Measurements from ENCODE around the gene DTWD2.
"Not testable (repeated sequence)": the region's sequence is repeated elsewhere in the genome, so short reads cannot be mapped to it uniquely, and the experiment has no call there.

Gene DTWD2

GRCh38 chr5:118996098-118996497 lies 7.8 kb upstream of the DTWD2 start:
- DNase-seq (ENCODE audit: low read depth): no peak

GRCh38 chr5:118994595-118994994 lies 6.2 kb upstream of the DTWD2 start:
- no peak for DNase-seq (ENCODE audit: low read depth)

GRCh38 chr5:118993118-118993517 lies 4.8 kb upstream of the DTWD2 start:
- not testable (repeated sequence) for DNase-seq (ENCODE audit: low read depth)

GRCh38 chr5:118992055-118992454 lies 3.7 kb upstream of the DTWD2 start:
- not testable (repeated sequence) for DNase-seq (ENCODE audit: low read depth)

- no peak for DNase-seq (ENCODE audit: low read depth)
These were observed 2.2 kb upstream of the DTWD2 start for GRCh38 chr5:118990582-118990981.

GRCh38 chr5:118989816-118990215 lies 1.5 kb upstream of the DTWD2 start:
- DNase-seq (ENCODE audit: low read depth): no peak

- no peak for DNase-seq (ENCODE audit: low read depth)
These were observed 476 bp upstream of the DTWD2 start for GRCh38 chr5:118988866-118989180.

GRCh38 chr5:118984602-118985001 lies 3.7 kb downstream of the DTWD2 start:
- no peak for DNase-seq (ENCODE audit: low read depth)

- no peak for DNase-seq (ENCODE audit: low read depth)
These were observed 6.6 kb downstream of the DTWD2 start for GRCh38 chr5:118981783-118982182.

DNA sequence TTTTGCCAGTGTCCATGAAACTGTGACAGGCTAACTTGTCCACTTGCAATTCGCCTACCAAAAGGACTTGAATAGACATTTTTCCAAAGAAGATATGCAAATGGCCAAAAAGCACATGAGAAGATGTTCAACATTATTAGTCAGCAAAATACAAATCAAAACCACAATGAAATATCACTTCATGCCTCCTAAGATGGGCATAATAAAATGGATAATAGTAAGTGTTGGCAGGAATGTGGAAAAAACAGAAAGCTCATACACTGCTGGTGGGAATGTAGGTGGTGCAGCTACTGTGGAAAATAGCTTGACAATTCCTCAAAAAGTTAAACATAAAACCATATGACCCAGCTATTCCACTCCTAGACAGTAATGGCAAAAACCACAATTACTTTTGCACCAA lies 7.9 kb downstream of the DTWD2 start:
- no peak for DNase-seq (ENCODE audit: low read depth)

GRCh38 chr5:118980017-118980416 lies 8.3 kb downstream of the DTWD2 start:
- DNase-seq (ENCODE audit: low read depth): no peak

DNA sequence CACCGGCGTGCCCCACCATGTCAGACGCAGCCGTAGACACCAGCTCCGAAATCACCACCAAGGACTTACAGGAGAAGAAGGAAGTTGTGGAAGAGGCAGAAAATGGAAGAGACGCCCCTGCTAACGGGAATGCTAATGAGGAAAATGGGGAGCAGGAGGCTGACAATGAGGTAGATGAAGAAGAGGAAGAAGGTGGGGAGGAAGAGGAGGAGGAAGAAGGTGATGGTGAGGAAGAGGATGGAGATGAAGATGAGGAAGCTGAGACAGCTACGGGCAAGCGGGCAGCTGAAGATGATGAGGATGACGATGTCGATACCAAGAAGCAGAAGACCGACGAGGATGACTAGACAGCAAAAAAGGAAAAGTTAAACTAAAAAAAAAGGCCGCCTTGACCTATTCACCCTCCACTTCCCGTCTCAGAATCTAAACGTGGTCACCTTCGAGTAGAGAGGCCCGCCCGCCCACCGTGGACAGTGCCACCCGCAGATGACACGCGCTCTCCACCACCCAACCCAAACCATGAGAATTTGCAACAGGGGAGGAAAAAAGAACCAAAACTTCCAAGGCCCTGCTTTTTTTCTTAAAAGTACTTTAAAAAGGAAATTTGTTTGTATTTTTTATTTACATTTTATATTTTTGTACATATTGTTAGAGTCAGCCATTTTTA lies 14.4 kb downstream of the DTWD2 start:
- DNase-seq (ENCODE audit: low read depth): not testable (repeated sequence)

GRCh38 chr5:118968925-118969375 lies 19.4 kb downstream of the DTWD2 start:
- no peak for DNase-seq (ENCODE audit: low read depth)

DNA sequence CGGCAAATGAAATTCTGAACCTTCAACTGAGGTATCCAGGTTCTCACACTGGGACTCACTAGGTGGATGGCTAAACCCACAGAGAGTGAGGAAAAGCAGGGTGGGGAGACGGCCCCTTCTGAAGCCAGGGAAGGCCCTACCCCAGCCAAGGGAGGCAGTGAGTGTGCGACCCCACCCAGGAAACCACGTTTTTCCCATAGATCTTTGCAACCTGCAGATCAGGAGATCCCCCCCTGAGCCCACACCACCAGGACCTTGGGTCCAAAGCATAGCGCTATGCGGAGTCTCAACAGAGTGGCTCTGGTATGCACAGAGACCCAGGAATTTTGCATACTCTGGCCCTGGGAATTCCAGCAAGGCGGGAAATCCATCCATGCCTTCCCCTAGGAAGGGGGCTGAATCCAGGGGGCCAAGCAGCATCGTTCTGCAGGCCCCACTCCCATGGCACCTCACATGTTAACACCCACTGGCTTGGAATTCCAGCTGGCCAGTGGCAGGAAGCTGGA lies 19.9 kb downstream of the DTWD2 start:
- no peak for DNase-seq (ENCODE audit: low read depth)

- no peak for DNase-seq (ENCODE audit: low read depth)
These were observed 21.3 kb downstream of the DTWD2 start for GRCh38 chr5:118967059-118967508.

DNA sequence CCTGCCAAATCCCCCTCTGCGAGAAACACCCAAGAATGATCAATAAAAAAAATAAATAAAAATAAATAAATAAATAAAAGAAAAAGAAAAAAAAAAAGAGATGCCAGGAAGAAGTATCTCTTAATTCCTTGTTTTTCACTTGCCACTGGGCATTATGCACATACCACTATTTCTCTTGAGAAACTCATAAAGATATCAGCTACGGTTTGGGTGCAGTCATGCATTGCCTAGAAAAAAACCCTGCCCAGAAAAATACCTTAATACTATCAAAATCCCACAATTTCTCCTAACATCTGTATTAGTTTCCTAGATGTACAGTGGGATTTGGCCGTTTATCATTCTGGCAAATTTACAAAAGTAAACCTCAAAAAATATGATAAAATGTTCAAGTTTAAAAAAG lies 22.5 kb downstream of the DTWD2 start:
- DNase-seq (ENCODE audit: low read depth): no peak

DNA sequence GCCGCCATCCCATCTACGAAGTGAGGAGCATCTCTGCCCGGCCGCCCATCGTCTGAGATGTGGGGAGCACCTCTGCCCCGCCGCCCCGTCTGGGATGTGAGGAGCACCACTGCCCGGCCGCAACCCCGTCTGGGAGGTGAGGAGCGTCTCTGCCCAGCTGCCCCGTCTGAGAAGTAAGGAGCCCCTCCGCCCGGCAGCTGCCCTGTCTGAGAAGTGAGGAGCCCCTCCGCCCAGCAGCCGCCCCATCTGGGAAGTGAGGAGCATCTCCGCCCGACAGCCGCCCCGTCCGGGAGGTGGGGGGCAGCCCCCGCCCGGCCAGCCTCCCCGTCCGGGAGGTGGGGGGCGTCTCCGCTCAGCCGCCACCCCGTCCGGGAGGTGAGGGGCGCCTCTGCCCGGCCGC lies 23.4 kb downstream of the DTWD2 start:
- DNase-seq (ENCODE audit: low read depth): not testable (repeated sequence)

GRCh38 chr5:118964388-118964787 lies 24.0 kb downstream of the DTWD2 start:
- DNase-seq (ENCODE audit: low read depth): not testable (repeated sequence)

DNA sequence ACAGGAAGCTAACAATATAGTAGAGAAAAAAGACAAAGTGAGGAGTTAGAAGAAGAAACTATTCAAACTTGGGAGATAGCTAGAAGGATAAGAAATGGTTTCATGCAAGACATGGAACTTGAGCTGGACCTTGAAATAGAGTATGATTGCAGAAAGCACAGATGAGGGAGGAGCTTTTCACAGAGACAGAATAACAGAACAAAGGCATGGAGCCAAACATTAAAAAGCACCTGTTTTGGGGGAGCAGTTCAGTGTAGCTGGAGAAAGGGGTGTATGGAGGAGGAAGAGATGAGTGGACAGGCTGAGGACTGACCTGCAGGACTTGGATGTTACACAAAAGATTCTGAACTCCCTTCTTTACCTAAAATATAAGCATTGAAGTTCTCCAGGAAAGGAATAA lies 25.2 kb downstream of the DTWD2 start:
- DNase-seq (ENCODE audit: low read depth): no peak

DNA sequence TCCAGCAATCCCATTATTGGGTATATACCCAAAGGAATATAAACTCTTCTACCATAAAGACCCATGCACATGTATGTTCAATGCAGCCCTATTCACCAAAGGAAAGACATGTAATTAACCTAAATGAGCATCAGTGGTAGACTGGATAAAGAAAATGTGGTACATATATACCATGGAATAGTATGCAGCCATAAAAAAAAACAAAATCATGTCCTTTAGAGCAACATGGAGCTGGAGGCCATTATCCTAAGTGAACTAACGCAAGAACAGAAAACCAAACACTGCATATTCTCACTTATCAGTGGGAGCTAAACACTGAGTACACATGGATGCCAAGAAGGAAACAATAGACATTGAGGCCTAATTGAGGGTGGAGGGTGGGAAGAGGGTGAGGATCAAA lies 27.8 kb downstream of the DTWD2 start:
- DNase-seq (ENCODE audit: low read depth): no peak

DNA sequence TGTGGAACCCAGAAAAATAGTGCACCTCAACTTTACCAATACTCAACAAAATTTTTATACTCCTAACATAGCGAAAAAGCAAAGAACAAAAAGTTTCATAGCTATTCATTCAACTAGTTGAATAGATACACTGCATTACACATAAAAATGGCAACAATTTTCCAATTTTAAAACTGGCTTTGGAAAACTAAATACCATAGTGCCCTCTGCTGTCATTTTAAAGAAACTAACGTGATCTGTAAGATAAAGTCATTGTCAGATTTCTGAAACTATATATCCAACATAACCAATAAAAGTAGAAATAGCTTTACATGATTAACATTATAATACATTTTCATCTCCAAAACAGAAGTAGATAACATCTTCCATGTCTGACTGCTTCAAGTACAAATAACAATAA lies 31.6 kb downstream of the DTWD2 start:
- DNase-seq (ENCODE audit: low read depth): no peak

DNA sequence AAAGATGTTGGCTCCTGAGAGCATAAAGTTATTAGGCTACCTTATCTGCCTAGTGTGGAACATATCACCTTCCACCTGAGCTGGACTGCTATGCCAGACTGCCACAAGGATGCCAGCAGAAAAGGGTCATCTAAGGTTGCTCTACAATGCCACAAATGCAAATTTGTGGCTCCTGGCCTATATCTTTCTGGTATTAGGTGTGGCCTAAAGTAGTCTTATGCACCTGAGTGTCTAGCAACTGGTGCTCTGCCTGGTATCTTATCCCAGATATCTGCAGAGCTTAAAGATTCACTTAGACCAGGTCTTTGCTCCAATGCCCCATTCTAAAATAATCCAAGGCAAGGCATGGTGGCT lies 34.7 kb downstream of the DTWD2 start:
- no peak for DNase-seq (ENCODE audit: low read depth)

- no peak for DNase-seq (ENCODE audit: low read depth)
These were observed 35.2 kb downstream of the DTWD2 start for GRCh38 chr5:118952992-118953651.

DNA sequence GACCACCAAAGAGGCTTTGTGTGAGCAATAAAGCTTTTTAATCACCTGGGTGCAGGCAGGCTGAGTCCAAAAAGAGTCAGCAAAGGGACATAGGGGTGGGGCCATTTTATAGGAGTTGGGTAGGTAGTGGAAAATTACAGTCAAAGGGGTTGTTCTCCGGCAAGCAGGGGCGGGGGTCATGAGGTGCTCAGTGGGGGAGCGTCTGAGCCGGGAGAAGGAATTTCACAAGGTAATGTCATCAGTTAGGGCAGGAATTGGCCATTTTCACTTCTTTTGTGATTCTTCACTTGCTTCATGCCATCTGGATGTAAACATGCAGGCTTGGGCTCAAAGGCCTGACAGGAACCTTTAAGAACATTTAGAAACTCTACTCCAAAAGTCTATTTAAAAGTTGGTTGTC lies 36.0 kb downstream of the DTWD2 start:
- not testable (repeated sequence) for DNase-seq (ENCODE audit: low read depth)
